ENCODE data around the gene SAFB. TPM values are rescaled to one million over a fixed set of nuclear protein-coding genes. Genes with fewer than 3 reads are reported as not detected.
"Not testable (repeated sequence)": the region's sequence is repeated elsewhere in the genome, so short reads cannot be mapped to it uniquely, and the experiment has no call there.

SAFB gene
- total RNA-seq, 3 donors from 2014 or later: 169 to 191 (median 186) TPM

DNA sequence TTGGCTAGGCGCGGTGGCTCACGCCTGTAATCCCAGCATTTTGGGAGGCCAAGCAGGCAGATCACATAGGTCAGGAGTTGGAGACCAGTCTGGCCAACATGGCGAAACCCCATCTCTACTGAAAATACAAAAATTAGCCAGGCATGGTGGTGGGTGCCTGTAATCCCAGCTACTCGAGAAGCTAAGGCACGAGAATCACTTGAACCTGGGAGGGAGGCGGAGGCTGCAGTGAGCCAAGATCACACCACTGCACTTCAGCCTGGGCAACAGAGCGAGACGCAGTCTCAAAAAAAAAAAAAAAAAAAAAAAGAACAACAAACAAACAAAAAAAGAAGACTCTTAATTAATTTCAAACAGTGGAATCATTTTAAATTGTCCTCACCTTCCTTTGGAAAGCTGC, 14.1 kb upstream of the SAFB start:
- peaks cover 12% of the 10 kb centered on the region for H3K4me1 Mint-ChIP-seq (ENCODE audit: low read depth)
- not testable (repeated sequence) for ATAC-seq; H3K27me3 Mint-ChIP-seq (ENCODE audit: low read depth); H3K9me3 Mint-ChIP-seq; DNase-seq; H3K4me3 Mint-ChIP-seq
- H3K36me3 Mint-ChIP-seq (ENCODE audit: insufficient read depth): peaks cover 62% of the 10 kb centered on the region

DNA sequence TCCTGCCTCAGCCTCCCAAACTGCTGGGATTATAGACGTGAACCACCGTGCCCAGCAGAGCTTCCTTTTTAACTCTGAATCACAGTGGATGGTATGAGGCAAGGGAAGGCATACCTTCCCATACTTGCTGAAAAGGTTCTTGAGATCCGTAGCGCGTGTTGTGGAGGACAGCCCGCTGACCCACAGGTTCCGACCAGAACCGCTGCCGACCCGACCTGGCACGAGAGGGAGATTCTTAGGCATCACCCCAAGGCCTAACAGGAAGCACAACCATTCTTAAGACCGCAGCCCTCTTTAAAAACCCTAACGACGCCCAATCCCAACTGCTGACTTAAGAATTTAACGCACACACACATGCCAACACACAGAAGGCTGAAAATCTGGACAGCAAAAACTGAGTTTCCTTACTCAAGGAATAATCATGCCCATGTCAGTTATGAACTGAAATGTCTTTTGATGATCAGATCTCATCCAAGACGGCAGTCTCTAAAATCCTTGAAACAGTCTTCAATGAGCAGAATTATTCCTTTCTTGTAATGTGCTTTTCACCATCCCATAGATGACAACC, 12.9 kb upstream of the SAFB start:
- no peaks in the 10 kb centered on the region for H3K27me3 Mint-ChIP-seq (ENCODE audit: low read depth)
- ATAC-seq (no peak), DNase-seq (no peak)
- no peak overlapping the region for H3K4me3 Mint-ChIP-seq
- peaks cover 61% of the 10 kb centered on the region for H3K36me3 Mint-ChIP-seq (ENCODE audit: insufficient read depth)
- no peaks in the 10 kb centered on the region for H3K9me3 Mint-ChIP-seq
- H3K4me1 Mint-ChIP-seq (ENCODE audit: low read depth): peaks cover 12% of the 10 kb centered on the region

DNA sequence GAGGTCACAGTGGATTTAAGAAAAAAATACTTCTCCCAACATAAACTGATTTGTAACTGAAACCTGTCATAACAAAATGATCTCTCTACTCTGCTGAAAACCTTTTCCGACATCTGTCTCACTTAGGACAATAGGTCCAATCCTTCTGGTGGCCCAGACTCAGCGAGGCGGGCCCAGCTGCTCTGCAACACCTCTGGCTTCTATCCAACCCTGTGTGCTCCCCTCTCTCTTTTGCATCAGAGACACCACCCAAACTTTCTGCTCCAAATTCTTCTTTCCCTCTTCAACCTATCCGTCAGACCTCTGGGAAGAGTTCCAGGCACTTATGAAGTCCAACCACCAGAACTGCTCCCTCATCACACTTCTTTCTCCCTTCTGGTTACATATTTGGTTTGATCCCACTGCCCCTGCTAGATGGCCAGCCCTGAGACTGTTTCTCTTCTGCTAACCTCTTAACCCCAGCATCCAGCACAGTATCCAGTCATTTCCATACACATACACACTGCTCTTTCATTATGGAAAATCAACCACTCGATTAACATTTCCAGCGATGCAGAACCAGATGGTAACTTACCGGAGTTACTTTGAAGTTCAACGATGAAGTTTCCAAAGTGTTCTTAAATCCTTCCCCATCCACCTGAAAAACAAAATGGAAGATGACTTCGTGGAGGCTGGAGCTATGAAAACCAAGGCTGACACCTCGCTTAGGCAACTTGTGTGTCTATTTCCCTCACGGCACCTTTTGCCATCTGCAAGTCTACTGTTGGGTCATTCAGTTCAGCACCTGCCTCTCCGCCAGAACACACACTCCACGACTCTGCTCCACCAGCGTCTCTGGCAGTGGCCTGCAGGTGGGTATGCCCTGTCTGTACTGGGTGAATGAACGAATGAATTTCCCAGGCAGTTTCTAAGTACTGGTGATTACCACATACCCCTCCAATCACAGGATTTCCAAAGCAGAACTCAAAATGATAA, 9.7 kb upstream of the SAFB start:
- DNase-seq (no peak), ATAC-seq (no peak)
- H3K4me3 Mint-ChIP-seq: no peak overlapping the region
- H3K9me3 Mint-ChIP-seq: no peaks in the 10 kb centered on the region
- no peaks in the 10 kb centered on the region for H3K27me3 Mint-ChIP-seq (ENCODE audit: low read depth)
- H3K4me1 Mint-ChIP-seq (ENCODE audit: low read depth): peaks cover 14% of the 10 kb centered on the region
- H3K36me3 Mint-ChIP-seq (ENCODE audit: insufficient read depth): peaks cover 53% of the 10 kb centered on the region

DNA sequence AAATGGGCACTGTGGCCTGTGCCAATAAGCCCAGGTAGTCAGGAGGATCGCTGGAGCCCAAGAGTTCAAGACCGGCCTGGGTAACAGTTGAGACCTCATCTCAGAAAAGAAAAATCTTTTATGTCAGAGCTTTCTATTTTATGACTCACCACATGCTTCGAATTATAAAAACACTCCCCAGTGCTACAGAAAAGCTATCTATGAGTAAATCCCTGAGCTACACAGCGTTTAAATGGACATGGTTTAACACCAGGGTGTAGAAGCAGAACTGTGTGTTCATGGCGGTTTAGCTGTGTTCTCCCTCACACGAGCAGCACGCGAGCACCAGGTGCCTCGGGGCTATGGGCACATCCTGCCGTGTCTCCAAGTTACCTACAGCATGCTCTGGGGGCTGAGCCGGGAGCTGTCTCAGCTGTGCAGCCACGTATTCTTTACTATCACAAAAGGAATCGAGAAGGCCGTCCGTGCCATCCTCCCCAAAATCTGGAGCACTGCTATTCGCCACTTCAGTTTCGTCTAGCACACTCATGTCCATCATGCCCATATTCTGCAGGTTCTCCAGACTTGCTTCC, 7.0 kb upstream of the SAFB start:
- peaks cover 38% of the 10 kb centered on the region for H3K4me1 Mint-ChIP-seq (ENCODE audit: low read depth)
- H3K36me3 Mint-ChIP-seq (ENCODE audit: insufficient read depth): peaks cover 52% of the 10 kb centered on the region
- ATAC-seq (peak; percentile 7 to 14), DNase-seq (no peak)
- H3K9me3 Mint-ChIP-seq: no peaks in the 10 kb centered on the region
- no peaks in the 10 kb centered on the region for H3K27me3 Mint-ChIP-seq (ENCODE audit: low read depth)
- H3K4me3 Mint-ChIP-seq: no peak overlapping the region

DNA sequence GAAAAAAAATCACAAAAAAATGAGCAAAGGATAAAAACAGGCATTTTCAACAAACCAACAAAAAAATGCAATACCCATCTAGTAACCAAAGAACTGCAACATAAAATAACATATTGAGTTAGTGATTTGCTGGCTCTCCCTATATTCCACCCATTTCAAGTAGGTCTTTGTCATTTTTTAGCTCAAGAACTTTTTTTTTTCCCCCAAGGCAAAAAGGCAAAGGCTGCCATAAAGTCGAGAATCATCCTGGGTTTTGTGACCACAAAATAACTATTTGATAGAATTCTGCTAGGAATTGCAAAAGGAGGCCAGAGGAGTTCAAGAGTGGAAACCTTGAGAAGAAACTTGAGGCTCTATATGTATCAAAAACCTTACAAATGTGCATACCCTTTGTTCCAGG, 5.8 kb upstream of the SAFB start:
- no peak overlapping the region for H3K4me3 Mint-ChIP-seq
- no peaks in the 10 kb centered on the region for H3K27me3 Mint-ChIP-seq (ENCODE audit: low read depth)

DNA sequence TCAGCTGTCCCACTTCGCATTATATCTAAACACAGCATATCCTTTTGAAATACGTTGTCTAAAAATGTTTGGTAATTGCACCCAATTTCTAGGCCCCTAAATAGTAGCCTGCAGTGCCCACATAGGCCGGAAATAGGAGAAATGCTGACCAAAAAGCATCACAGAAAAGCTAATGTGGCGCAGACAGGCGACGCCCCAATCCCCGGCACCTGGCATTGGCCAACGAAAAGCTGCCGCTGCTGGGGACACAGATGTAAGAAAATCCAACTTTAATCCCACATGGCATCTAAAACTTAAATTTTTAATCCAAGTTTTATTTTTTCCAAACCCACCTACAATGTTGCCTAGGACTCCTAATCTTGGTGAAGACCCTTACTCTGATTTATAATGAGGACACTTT, 4.3 kb upstream of the SAFB start:
- no peak for ATAC-seq
- Mint-ChIP-seq H3K36me3 (ENCODE audit: insufficient read depth) (peaks cover 43% of the 10 kb centered on the region), H3K9me3 (no peaks in the 10 kb centered on the region), H3K4me3 (no peak overlapping the region), H3K4me1 (ENCODE audit: low read depth) (peaks cover 42% of the 10 kb centered on the region), H3K27me3 (ENCODE audit: low read depth) (no peaks in the 10 kb centered on the region)
- no peak for DNase-seq

More for the DNA sequence above, 5.8 kb upstream of the SAFB start:
- DNase-seq (no peak), ATAC-seq (no peak)
- H3K9me3 Mint-ChIP-seq: no peaks in the 10 kb centered on the region
- H3K4me1 Mint-ChIP-seq (ENCODE audit: low read depth): peaks cover 47% of the 10 kb centered on the region
- H3K36me3 Mint-ChIP-seq (ENCODE audit: insufficient read depth): peaks cover 53% of the 10 kb centered on the region

DNA sequence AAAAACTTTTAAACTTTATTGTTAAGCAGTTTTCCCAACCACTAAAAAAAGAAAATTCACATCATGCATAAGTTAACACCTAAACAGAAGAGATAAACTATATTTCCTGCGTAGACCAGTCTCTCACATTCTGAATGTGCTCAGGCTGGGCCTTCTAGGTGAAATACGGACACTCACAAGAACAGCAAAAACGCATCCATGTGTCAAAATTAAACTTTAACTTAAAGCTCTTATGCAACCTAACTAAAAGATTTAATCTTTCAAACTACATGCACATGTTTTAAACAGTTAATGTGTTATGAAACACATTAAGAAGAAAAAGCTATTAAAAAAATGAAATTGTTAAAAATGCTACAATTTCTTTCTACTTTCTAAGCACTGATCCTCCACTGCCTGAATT, 2.9 kb upstream of the SAFB start:
- no peak for ATAC-seq
- Mint-ChIP-seq H3K36me3 (ENCODE audit: insufficient read depth) (peaks cover 38% of the 10 kb centered on the region), H3K9me3 (no peaks in the 10 kb centered on the region), H3K4me3 (peak overlapping the region; percentile 100), H3K4me1 (ENCODE audit: low read depth) (peaks cover 50% of the 10 kb centered on the region), H3K27me3 (ENCODE audit: low read depth) (no peaks in the 10 kb centered on the region)
- no peak for DNase-seq

DNA sequence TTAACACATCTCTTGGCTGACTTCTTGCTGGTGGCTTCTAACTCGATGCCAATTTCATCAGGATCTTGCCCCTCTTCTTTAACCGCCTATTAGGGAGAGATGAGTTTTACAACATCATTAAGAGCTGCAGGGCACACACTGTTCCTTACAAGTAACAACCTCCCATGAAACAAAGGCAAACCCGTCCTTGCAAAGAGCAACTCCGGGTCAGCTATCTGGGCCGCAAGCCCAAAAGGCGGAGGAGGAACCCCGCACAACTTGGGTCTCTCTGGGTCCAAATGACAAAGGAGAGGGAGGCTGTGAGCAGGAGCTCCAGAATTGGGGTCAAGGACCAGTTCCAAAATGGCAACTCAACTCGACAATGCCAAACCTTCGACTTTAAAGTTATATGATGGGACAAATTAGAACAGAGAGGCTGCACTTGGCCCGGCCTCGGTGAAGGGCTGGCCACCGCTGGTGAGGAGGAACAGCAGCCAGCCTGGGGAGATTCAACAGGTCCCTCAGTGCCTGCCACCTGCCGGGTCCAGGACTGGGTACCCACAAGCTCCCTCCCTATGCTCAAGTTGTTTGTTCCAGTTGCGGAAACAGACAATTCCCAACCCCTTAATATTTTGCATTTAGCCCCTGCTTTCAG, 1.5 kb upstream of the SAFB start:
- H3K4me3 Mint-ChIP-seq: peak overlapping the region; percentile 100
- ATAC-seq (no peak), DNase-seq (no peak)
- peaks cover 65% of the 10 kb centered on the region for H3K4me1 Mint-ChIP-seq (ENCODE audit: low read depth)
- peaks cover 45% of the 10 kb centered on the region for H3K36me3 Mint-ChIP-seq (ENCODE audit: insufficient read depth)
- no peaks in the 10 kb centered on the region for H3K9me3 Mint-ChIP-seq
- no peaks in the 10 kb centered on the region for H3K27me3 Mint-ChIP-seq (ENCODE audit: low read depth)

DNA sequence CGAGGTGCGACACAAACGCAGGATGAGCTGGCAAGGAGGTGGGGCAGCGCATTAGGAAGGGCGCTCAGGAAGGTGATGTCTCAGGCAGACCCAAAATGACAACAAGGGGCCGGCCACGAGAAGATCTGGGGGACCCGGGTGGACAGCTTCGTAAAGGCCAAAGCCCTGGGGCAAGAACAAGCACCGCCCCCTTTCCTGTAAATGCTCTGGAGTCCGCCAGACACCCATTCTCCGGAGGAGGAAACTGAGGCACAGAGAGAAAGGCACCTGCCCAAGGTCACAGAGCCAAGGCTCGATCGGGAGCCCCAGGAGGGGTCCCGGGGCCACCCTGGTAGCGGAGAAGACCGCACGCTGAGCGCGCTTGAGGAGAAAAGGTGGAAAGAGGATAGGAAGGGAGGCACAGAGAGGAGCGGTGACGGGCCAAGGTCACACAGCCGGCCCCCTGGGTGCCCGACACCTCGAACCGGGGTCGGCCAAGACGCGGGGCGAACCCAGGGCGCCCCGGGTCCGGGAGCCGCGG, 878 bp upstream of the SAFB start:
- H3K9me3 Mint-ChIP-seq: no peaks in the 10 kb centered on the region

DNA sequence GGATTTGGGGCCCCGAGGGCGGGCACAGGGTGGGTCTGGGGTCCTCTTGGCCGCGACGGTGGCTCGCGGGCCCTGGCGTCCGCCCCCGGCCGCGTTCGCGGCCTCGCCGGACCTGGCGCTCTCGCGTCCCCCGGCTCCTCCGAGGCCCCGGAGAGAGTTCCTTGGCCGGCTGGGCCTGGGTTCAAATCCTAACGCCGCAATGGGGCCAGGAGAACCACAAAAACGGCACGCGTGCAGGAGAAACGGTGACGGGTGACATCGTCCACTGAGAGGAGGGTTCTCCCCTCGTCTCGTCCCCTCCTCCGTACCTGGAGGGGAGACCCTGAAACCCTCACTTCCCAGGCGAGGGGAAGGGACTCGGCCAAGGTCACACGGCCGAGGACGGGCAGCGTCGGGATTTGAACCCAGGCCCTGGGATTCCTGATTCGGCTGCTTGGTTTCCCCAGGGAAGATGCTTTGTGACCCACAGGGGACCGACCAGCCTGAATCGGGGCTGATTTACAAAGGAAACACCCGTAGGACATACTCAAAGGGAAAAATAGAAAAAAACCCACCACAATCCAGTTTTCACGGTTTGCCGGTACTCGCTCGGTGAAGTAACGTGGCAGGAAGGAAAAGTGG, 624 bp downstream of the SAFB start:
- Mint-ChIP-seq H3K4me3 (peak overlapping the region; percentile 100), H3K36me3 (ENCODE audit: insufficient read depth) (peaks cover 49% of the 10 kb centered on the region), H3K9me3 (no peaks in the 10 kb centered on the region), H3K27me3 (ENCODE audit: low read depth) (no peaks in the 10 kb centered on the region), H3K4me1 (ENCODE audit: low read depth) (peaks cover 71% of the 10 kb centered on the region)
- ATAC-seq: peak; percentile 1 to 3
- DNase-seq: no peak

More for the DNA sequence above, 878 bp upstream of the SAFB start:
- DNase-seq (peak; percentile 28), ATAC-seq (no peak)
- Mint-ChIP-seq H3K36me3 (ENCODE audit: insufficient read depth) (peaks cover 48% of the 10 kb centered on the region), H3K4me3 (peak overlapping the region; percentile 100), H3K27me3 (ENCODE audit: low read depth) (no peaks in the 10 kb centered on the region), H3K4me1 (ENCODE audit: low read depth) (peaks cover 70% of the 10 kb centered on the region)

DNA sequence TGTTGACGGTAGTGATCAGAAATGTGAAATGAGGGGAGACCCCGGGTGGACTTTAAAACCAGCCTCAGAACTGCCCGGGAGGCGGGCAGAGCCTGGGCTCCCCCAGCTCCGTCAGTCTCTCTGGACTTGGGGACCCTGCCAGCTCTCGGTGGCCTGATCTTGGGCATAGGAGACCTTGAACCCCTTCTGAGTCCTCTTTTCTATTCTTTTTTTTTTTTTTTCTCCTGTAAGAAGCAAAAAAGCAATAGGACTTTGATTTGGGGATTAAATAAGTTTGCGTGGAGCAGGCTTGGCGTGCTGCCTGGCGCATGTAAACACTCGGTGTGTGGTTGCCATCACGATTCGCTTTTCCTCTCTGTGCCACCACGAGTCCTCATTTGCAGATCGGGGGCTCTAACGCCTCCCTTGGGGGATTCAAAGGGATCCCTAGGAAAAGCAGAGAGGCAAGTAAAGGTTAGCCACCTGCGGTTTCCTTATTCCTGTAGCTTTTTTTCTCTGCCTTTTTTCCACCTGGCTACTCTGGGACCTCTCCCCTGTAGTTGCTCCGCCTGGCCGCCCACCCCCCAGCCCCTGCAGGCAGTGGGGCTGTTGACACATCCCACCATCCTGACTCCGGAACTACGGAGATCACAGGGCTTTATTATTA, 1.3 kb downstream of the SAFB start:
- peaks cover 71% of the 10 kb centered on the region for H3K4me1 Mint-ChIP-seq (ENCODE audit: low read depth)
- DNase-seq (peak; percentile 13), ATAC-seq (no peak)
- H3K27me3 Mint-ChIP-seq (ENCODE audit: low read depth): no peaks in the 10 kb centered on the region
- peak overlapping the region; percentile 100 for H3K4me3 Mint-ChIP-seq
- H3K36me3 Mint-ChIP-seq (ENCODE audit: insufficient read depth): peaks cover 48% of the 10 kb centered on the region
- H3K9me3 Mint-ChIP-seq: no peaks in the 10 kb centered on the region

DNA sequence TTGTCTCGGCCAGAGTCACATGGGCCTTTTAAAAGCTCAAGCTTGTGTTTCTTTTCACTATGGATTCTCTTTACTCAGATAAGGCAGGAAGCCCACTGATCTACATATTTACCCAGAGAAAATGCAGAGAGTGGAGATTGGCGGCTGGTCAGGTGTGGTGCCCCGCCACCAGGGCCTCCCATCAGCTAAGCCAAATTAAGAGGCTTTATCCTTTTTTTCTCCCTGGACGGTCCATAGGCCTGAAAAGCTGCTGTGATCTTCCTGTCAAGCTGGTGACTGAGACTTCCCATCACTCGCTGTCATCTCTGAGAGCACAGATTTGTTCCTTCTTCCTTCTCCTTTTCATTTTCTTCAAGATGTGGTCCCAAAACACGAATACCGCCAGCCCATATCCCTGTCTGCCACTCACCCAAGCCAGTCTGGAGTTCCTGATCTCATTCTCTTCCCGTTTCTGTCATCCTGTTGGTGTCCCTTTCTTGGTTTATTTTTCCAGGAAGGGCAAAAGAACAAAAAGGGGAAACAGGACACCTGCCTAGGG, 1.9 kb downstream of the SAFB start:
- no peaks in the 10 kb centered on the region for H3K9me3 Mint-ChIP-seq

DNA sequence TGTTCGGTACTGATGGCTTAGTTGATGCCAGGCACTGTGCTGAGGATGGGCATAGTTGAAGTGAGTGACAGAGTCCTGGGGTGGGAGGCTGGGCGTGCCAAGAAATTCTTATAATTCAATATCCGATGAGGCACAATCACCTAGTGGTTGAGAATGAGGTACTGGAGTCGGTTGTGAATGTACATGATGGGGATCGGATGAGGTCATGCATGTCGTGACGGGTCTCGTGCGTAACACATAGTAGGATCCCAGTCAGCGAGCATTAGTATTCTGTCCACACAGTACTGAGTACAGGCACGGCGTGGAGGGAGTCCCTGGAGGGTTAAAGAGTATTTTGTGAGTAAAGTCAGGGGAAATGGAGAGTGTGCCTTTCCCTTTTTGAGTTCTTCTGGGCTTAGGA, 2.8 kb downstream of the SAFB start:
- H3K4me1 Mint-ChIP-seq (ENCODE audit: low read depth): peaks cover 70% of the 10 kb centered on the region
- peaks cover 46% of the 10 kb centered on the region for H3K36me3 Mint-ChIP-seq (ENCODE audit: insufficient read depth)
- ATAC-seq (no peak), DNase-seq (no peak)
- peak overlapping the region; percentile 100 for H3K4me3 Mint-ChIP-seq
- no peaks in the 10 kb centered on the region for H3K9me3 Mint-ChIP-seq
- no peaks in the 10 kb centered on the region for H3K27me3 Mint-ChIP-seq (ENCODE audit: low read depth)

More for the DNA sequence above, 1.9 kb downstream of the SAFB start:
- peaks cover 50% of the 10 kb centered on the region for H3K36me3 Mint-ChIP-seq (ENCODE audit: insufficient read depth)
- peak overlapping the region; percentile 100 for H3K4me3 Mint-ChIP-seq
- peaks cover 72% of the 10 kb centered on the region for H3K4me1 Mint-ChIP-seq (ENCODE audit: low read depth)
- H3K27me3 Mint-ChIP-seq (ENCODE audit: low read depth): no peaks in the 10 kb centered on the region
- DNase-seq (no peak), ATAC-seq (no peak)
